Effector memory CD4-positive, alpha-beta T cell (primary cell): ENCODE data around the gene ANXA6.
"Not testable (repeated sequence)": the region's sequence is repeated elsewhere in the genome, so short reads cannot be mapped to it uniquely, and the experiment has no call there.

Experiments used
- DNase-seq, 3 donors: peaks; one replicate each; pipeline ENCODE4 v3.0.0-alpha.2; 2020
- H3K27ac ChIP-seq: 2 replicates; pipeline ENCODE4 v1.7.0; 2013; ENCODE audit warnings: mild to moderate bottlenecking, low read length, moderate library complexity; ENCODE audit not compliant: insufficient read depth, poor library complexity, severe bottlenecking
- H3K27me3 ChIP-seq: replicated peaks from 2 replicates; pipeline ENCODE4 v1.7.0; 2013; ENCODE audit warnings: mild to moderate bottlenecking, low read length; ENCODE audit not compliant: insufficient read depth, control insufficient read depth, poor library complexity, severe bottlenecking
- H3K36me3 ChIP-seq: 2 replicates; pipeline ENCODE4 v1.7.0; 2013; ENCODE audit warnings: mild to moderate bottlenecking, low read length, moderate library complexity; ENCODE audit not compliant: control insufficient read depth, insufficient read depth
- H3K4me1 ChIP-seq: 2 replicates; pipeline ENCODE4 v1.7.0; 2013; ENCODE audit warnings: low read length, mild to moderate bottlenecking; ENCODE audit not compliant: control insufficient read depth, insufficient read depth, poor library complexity, severe bottlenecking
- H3K4me3 ChIP-seq: 2 replicates; pipeline ENCODE4 v1.7.0; 2013; ENCODE audit warnings: low read length, low read depth, mild to moderate bottlenecking; ENCODE audit not compliant: insufficient read depth, poor library complexity, severe bottlenecking
- H3K9me3 ChIP-seq: 2 replicates; pipeline ENCODE4 v1.7.0; 2013; ENCODE audit warnings: mild to moderate bottlenecking, low read length, moderate library complexity; ENCODE audit not compliant: control insufficient read depth

ANXA6 gene

DNA sequence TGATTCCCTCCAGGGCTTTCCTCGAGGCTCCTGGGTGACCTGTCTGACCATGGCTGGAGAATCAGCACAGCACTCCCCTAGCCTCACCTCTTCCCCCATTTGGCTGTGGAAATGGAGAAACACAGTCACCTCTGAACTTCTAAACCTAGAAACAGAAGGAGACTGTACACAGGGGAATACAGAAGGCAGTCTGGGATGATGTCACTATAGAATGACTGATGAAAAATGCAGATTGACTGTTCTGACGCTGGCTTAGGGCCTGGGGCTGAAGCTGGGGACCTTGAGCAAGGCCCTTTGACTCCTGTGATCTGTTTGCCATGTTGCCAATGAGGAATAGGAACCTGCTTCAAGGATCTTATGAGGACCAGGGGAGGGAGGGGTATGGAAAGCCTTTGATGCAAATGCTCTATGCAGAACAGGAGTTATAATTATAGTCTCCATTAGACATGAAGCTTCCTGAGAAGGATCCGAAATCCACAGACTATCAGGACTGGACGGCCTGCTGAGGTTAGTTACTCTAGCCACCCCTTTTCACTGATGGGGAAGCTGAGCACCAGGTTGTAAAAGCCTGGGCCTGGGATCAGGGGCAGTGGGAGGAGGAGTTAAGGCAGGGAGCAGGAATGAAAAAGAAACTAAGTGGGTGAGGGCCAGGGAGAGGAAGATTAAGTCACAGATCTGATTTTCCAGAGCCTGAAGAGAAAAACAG, 24.4 kb upstream of the ANXA6 start:
- Histone ChIP-seq H3K9me3 (no peaks in the 10 kb centered on the region), H3K4me1 (no peaks in the 10 kb centered on the region), H3K4me3 (no peak overlapping the region), H3K27ac (no peak overlapping the region), H3K27me3 (no peaks in the 10 kb centered on the region), H3K36me3 (peaks cover 62% of the 10 kb centered on the region)
- DNase-seq = no peak

DNA sequence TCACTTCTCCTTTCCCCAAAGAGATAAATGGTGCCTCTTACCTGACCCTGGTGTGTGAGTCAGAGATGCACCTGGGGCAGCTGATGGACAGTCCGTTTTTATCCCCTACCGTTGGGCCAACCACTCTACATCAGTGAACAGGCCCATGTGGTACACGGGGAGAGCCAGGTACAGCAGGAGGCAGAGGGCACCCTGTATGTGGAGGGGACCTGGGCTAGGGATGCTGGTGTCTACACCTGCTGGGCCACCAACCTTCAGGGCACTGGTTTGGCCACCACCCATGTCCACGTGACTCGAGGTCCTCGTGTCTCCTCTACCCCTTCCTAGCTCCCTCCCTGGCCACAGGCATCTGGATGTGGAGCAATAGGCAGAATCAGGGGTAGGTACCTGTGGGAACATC, 22.7 kb upstream of the ANXA6 start:
- Histone ChIP-seq H3K9me3 (no peaks in the 10 kb centered on the region), H3K4me3 (no peak overlapping the region), H3K36me3 (peaks cover 49% of the 10 kb centered on the region), H3K4me1 (no peaks in the 10 kb centered on the region), H3K27ac (no peak overlapping the region), H3K27me3 (no peaks in the 10 kb centered on the region)
- no peak for DNase-seq

DNA sequence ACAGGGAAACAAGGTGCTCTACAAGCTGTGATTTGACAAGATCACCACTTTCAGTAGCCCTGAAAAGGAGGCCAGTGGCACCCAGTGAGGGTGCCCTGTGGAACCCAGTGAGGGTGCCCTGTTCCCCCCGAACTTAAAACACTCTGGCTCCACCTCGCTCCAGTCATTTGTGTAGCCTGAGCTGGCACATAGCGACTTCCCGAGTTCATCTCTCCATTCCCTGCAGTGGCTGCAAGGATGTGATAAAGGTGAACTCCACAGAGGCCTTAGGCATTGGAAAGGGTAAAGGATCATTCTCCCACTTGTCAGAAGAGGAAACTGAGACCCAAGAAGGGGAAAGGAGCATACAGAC, 21.9 kb upstream of the ANXA6 start:
- Histone ChIP-seq H3K36me3 (peaks cover 41% of the 10 kb centered on the region), H3K9me3 (no peaks in the 10 kb centered on the region), H3K27me3 (no peaks in the 10 kb centered on the region), H3K4me3 (no peak overlapping the region), H3K4me1 (no peaks in the 10 kb centered on the region), H3K27ac (no peak overlapping the region)
- no peak for DNase-seq

DNA sequence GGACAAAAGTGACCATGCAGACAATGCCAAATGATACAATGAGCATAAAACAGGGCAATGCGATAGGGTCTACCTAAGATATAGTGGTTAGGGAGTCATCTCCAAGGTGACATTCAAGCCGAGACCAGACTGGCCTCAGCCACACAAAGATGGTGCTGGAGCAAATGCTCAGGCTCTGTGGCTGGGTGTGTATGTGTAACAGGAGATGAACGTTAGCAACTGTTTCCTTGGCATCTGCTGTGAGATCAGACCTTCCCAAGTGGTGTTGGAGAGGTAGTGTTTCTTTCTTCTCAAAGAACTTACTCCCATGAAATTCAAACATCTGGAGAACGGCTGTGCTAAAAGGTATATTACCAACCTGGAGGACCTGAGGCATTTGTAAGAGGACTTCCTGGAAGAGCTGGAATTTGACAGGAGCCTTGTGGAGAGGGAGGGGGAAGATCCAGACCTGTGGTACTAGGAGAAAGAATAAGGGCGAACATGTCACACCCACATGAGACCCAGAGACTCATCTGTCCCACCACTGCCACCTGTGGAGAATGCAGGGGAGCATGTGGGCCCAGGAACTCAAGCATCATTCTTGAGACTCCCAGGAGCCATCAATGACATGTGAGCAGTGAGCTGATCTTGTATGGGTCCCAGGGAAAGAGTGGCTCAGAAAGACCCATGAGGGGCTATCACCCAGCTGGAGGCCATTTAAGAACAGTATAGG, 21.4 kb upstream of the ANXA6 start:
- no peak overlapping the region for H3K27ac ChIP-seq
- H3K4me3 ChIP-seq = no peak overlapping the region
- no peaks in the 10 kb centered on the region for H3K9me3 ChIP-seq
- no peaks in the 10 kb centered on the region for H3K27me3 ChIP-seq
- DNase-seq = no peak
- peaks cover 35% of the 10 kb centered on the region for H3K36me3 ChIP-seq
- H3K4me1 ChIP-seq = no peaks in the 10 kb centered on the region

DNA sequence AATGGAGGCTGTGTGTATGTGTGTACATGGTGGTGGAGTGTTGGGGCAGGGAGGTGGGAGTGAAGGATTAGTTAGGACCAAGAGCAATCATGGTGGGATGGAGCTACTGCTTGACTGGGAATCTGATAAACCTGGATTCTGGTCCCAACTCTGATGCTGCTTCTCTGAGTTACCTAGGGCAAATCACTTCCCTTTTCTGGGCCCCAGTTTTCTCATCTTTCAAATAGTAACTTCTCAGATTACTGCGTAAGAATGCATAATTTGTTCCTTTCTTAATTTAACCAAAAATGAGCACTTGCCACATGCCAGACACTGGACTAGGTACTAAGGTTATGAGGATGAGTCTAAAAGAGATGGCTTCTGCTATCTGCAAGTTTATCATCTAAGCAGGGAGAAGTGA, 20.8 kb upstream of the ANXA6 start:
- Histone ChIP-seq H3K9me3 (no peaks in the 10 kb centered on the region), H3K4me3 (no peak overlapping the region), H3K27ac (no peak overlapping the region), H3K36me3 (peaks cover 30% of the 10 kb centered on the region), H3K27me3 (no peaks in the 10 kb centered on the region), H3K4me1 (no peaks in the 10 kb centered on the region)
- DNase-seq = no peak

DNA sequence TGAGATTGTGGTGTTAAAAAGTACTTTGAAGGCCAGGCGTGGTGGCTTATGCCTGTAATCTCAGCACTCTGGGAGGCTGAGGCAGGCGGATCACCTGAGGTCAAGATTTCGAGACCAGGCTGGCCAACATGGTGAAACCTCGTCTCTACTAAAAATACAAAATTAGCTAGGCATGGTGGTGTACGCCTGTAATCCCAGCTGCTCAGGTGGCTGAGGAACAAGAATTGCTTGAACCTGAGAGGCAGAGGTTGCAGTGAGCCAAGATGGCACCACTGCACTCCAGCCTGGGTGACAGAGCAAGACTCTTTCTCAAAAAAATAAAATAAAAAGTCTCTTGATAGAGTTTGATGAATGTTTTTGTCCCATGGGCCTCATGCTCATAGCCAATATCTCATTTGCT, 18.7 kb upstream of the ANXA6 start:
- H3K27me3 ChIP-seq, H3K9me3 ChIP-seq, DNase-seq, H3K4me1 ChIP-seq, H3K4me3 ChIP-seq, H3K27ac ChIP-seq: not testable (repeated sequence)
- H3K36me3 ChIP-seq = peaks cover 10% of the 10 kb centered on the region

DNA sequence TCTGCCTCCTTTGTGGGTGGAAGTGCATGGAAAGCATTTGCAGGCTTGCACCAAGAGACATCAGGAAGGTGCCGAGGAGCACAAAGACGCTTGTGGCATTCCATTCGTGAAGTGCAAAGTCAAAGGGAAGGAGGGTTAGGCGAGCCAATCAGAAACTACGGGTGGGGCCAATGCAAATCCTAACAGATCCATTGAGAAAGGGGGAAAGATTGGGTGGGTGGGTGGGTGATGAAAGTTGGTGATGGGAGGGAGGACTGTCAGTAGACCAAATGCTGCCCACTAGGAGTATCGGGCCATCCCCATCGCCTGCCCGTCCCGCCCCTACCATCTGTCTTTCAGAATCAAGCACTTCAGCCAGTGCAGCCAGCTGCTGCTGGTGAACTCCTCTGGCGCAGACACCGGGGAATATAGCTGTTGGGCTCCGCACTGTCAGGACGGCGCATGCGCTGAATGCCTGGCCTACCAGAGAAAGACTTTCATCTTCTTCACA, 17.1 kb upstream of the ANXA6 start:
- Histone ChIP-seq H3K9me3 (no peaks in the 10 kb centered on the region), H3K4me1 (peaks cover 4% of the 10 kb centered on the region), H3K4me3 (no peak overlapping the region), H3K27ac (no peak overlapping the region), H3K36me3 (peaks cover 6% of the 10 kb centered on the region), H3K27me3 (no peaks in the 10 kb centered on the region)
- DNase-seq = no peak

DNA sequence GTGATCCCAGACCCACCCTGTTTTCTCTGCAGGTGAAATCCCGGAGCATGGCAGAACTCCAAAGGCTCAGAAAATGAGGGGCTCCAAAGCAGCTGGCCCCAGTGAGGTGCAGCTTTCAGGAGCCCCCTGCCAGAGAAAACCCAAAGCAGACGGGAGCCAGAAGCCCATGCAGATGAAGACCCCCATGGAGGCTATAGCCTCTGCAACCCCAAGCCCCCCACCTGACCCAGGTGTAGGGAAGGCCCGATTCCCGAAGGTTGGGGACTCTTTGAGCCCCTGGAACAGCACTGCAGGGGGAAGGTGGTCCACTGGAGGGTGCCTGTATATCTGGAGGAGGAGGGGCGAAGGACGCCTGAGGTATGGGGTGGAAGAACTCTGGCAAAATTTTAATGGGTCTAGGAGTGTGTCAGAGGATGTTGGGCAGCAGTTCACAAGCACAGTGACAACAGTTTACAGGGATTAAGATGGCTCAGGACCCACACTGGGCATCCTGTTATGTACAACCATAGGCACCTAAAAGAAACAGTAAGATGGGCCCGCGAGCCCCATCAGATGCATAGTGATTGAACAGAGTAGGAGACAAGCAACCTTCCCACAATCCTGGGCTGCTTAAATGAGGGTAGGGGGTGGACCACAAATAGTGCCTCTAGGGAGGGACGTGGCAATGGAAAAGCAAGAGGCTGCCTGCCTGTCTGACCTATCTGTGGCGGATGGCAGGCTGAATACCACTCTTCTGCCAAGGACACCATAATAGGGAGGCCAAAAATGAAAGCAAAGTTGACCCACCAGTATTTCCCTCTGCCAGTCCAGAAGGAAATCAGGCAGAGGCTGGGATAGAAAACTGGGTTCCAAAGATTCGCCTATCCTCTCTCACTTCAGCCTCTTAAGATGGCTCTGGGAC, 16.4 kb upstream of the ANXA6 start:
- H3K4me1 ChIP-seq = peaks cover 4% of the 10 kb centered on the region
- no peaks in the 10 kb centered on the region for H3K9me3 ChIP-seq
- no peak for DNase-seq
- H3K36me3 ChIP-seq = peaks cover 5% of the 10 kb centered on the region
- no peak overlapping the region for H3K4me3 ChIP-seq
- H3K27ac ChIP-seq = no peak overlapping the region
- no peaks in the 10 kb centered on the region for H3K27me3 ChIP-seq

DNA sequence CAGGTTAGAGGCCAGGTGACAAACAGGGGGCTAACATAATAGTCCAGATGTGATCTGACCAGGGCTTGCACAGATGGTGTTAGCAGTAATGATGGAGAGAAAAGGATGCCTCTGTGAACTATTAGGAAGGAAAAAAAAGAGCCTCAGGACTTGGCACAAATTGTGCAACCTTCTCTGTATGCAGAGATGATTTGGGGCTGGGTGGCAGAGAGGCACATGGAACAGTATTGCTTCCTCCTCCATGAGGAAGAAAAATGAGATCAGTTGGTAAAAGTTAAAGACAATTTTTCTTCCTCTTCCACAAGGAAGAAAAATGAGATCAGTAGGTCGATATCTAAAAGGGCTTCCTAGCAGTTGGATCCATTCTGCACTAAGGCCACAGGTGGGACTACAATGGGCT, 13.9 kb upstream of the ANXA6 start:
- no peak for DNase-seq
- no peaks in the 10 kb centered on the region for H3K9me3 ChIP-seq
- H3K27me3 ChIP-seq = no peaks in the 10 kb centered on the region
- no peak overlapping the region for H3K27ac ChIP-seq
- no peak overlapping the region for H3K4me3 ChIP-seq
- peaks cover 4% of the 10 kb centered on the region for H3K4me1 ChIP-seq
- H3K36me3 ChIP-seq = no peaks in the 10 kb centered on the region
